Hippocampal formation (tissue), 2 donors: Measurements from ENCODE around the gene GRHPR.
"Not testable (repeated sequence)": the region's sequence is repeated elsewhere in the genome, so short reads cannot be mapped to it uniquely, and the experiment has no call there.

ENCODE experiments used
- DNase-seq, 2 donors: peaks; one replicate each; lab custom pipeline; 2025; lab: John Stamatoyannopoulos, UW

GRHPR gene

DNA sequence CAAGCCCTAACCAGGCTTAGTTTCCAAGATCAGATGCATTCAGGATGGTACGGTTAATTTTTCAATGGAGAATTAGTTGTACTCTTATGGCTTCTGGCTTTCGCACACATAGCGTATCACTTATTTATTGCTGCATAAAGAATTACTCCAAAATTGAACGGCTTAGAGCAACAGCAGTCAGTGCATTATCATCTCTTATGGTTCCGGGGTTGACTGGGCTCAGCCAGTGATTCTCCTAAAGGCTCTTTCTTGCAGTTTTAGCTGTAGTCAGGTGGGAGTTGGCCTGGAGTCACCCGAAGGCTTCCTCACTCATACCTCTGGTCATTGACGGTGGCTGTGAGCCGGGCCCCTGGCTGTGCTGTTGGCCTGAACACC is 595 bp upstream of the GRHPR start:
- DNase-seq: peak; percentile 45 to 49

DNA sequence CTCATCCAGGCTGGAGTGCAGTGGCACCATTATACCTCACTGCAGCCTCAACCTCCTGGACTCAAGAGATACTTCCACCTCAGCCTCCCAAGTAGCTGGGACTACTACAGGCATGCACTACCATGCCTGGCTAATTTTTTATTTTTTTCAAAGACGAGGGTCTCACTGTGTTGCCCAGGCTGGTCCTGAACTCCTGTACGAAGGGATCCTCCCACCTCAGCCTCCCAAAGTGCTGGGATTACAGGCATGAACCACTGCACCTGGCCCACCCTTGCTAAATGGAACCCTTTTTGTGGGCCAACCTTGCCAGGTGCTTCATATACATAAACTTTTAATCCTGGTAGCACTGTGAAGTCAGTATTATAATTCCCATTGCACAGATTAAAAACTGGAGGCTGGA is 1.0 kb downstream of the GRHPR start:
- no peak for DNase-seq

GRCh38 chr9:37424204-37424685 is 1.7 kb downstream of the GRHPR start:
- DNase-seq: no peak

- no peak for DNase-seq
Observed at GRCh38 chr9:37424686-37425297, 2.3 kb downstream of the GRHPR start.

GRCh38 chr9:37425298-37425752 is 2.8 kb downstream of the GRHPR start:
- DNase-seq: no peak

GRCh38 chr9:37426431-37426830 is 3.9 kb downstream of the GRHPR start:
- DNase-seq: not testable (repeated sequence)

GRCh38 chr9:37426846-37427245 is 4.3 kb downstream of the GRHPR start:
- DNase-seq: no peak

DNA sequence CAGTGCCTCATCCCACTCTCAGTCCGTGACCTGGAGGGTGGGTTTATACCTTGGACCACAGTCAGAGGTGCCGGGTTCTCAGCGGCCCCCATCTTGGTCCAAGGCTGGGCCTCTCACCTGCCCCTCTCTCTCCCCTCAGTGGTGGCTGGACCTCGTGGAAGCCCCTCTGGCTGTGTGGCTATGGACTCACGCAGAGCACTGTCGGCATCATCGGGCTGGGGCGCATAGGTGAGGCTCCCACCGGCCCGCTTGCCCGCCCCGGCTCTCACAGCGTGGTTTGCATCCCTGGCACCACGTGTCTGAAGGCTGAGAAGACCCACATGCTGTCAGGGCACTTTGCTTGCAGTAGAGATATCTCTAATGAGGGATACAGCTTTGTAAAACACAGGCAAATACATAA is 5.8 kb downstream of the GRHPR start:
- no peak for DNase-seq

GRCh38 chr9:37429441-37430285 is 7.2 kb downstream of the GRHPR start:
- DNase-seq: no peak

GRCh38 chr9:37430841-37431597 is 8.5 kb downstream of the GRHPR start:
- DNase-seq: peak; percentile 72 to 82

DNA sequence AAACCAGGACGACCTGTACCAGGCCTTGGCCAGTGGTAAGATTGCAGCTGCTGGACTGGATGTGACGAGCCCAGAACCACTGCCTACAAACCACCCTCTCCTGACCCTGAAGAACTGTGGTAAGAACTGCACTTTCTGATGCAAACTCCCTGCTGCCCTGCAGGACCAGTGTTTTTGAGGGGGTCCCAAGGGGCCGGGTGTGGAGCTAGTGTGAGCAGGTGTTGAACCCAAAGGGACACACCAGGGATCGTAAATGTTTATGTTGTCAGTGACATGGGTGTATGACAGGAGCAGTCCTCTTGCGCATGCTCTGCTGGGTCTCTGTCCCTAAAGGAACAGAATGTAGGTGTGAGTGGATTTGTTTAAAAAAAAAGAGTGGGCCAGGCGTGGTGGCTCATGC is 9.5 kb downstream of the GRHPR start:
- no peak for DNase-seq

DNA sequence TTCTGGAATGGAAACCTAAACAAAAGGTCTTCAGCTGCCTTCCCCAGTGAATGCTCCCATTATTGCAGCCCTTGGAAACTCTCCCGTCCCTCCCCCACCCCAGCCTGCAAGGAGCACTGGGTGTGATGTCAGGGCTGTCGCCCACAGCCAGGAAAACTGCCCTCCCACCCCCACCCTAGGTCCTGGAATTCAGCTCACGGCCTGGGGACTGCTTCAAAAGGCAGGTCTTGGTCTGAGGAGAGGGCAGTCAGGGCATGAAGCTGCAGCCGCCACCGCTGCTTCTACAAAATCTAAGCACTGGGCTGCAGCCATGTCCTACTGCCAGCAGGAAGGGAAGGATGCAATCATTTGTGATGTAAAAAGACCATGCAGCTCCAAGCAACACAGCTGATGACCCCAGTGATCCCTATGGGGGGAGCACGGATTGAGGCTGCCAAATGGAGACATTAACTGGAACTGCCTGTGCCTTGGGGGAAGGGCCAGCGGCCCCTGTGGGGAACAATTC is 11.4 kb downstream of the GRHPR start:
- DNase-seq: peak; percentile 87 to 89

DNA sequence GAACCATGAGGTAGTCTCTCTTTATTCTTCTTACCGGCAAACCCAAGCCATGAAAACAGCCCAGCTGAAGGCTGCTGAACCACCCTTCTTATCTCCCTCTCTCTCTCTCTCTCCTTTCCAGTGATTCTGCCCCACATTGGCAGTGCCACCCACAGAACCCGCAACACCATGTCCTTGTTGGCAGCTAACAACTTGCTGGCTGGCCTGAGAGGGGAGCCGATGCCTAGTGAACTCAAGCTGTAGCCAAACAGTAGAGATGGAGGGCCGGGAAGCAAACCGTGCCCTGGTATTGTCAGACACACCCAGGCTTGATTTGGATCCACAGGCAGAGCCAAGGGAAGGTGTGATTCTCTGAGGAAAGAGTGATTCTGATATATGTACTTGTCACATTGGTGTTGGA is 14.0 kb downstream of the GRHPR start:
- no peak for DNase-seq

DNA sequence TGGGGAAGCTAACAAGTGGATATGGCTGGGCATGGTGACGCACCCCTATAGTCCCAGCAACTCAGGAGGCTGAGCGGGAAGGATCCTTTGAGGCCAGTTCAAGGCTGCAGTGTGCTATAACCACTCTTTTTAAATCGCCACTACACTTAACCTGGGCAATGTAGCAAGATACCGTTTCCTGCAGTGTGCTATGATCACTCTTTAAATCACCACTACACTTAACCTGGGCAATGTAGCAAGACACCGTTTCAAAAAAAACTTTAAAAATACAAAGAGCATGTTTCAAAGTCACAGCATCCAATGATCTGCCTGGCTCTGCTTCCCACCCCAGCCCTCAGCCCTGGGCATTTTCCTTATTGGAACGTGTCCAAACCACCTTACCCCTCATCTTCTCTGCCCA is 14.5 kb downstream of the GRHPR start:
- DNase-seq: no peak

DNA sequence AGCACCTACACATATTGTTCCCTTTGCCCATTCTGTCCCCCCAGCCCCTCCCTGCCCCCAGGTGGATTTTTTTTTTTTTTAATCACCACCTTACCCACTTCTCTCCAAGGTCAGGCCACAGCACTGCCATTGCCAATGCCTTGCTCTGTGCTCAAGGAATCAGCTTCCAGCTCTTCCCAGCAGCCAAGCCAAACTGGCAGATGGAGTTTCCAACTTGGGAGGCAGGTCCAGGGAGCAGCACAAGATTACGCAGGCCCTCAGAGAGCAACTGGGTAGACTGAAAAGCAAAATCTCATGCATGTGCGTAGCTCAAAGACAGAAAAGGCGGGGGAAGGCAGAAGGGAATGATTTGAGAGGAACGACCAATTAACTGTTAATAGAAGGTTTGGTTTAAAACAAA is 15.1 kb downstream of the GRHPR start:
- DNase-seq: peak in 1 of 2 donors; percentile 36

- no peak for DNase-seq
Observed at GRCh38 chr9:37438359-37438758, 15.9 kb downstream of the GRHPR start.

GRCh38 chr9:37441776-37442370 is 19.4 kb downstream of the GRHPR start:
- DNase-seq: no peak

DNA sequence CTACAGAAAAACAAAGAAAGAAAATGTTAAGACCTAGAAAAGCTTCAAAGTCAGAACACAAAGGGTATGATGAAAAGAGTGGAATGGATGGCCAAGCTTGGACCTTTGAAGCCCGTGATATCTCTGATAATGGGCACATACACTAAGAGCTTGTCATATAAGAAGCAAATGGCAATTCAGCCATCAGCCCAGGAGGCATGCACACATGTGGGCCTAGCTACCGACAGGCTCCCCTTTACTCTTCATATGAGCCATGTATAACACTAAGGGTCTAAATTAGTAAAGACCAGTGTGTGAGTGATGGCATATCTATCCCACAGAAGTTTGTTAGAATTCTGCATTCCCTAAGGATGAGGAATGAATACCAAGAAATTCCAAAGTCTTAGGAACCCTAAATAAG is 20.1 kb downstream of the GRHPR start:
- no peak for DNase-seq

GRCh38 chr9:37443566-37443965 is 21.1 kb downstream of the GRHPR start:
- DNase-seq: no peak

DNA sequence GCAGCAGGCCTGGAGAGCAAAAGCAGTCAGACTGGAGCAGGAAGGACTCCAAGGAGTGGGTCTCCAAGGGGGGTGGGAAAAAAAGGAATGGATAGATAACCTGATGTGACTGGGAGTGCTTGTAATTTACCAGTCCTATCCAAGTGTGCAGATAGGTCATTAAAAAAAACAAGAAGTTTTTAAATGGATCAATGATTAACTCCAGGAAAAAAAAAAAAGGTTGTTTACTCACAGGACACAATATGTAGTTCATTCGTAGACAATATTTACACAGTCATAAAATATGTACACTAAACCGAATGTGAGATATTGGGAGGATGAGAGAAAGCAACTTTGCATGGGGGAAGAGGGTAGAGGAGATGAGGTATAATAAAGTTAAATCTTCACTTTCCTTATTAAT is 22.4 kb downstream of the GRHPR start:
- DNase-seq: no peak

DNA sequence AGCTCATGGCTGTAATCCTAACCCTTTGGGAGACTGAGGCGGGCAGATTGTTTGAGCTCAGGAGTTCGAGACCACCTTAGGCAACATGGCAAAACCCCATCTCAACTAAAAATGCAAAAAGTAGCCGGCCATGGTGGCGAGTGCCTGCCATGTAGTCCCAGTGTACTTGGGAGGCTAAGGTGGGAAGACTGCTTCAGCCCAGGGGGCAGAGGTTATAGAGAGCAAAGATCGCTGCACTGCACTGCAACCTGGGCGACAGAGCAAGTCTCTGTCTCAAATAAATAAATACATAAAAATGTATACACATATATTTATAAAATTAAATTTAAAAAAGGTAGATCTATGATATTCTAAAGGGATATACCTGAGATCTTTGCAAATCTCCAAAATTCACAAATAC is 23.3 kb downstream of the GRHPR start:
- no peak for DNase-seq

- DNase-seq: no peak
Observed at GRCh38 chr9:37446401-37446800, 23.9 kb downstream of the GRHPR start.
